ENCODE measurements around the gene SSC4D. TPM values are rescaled to one million over a fixed set of nuclear protein-coding genes. Genes with fewer than 3 reads are reported as not detected.
A peak's percentile ranks its signal among the peaks of the same experiment; 100 is the strongest.
"Not testable (repeated sequence)": the region's sequence is repeated elsewhere in the genome, so short reads cannot be mapped to it uniquely, and the experiment has no call there.

The SSC4D gene
- total and polyA plus RNA-seq, 10 donors, result 0.11 to 1.5 (median 0.66) TPM

GRCh38 chr7:76423666-76424412, 14.3 kb upstream of the SSC4D start:
- Histone ChIP-seq H3K4me3 (no peak overlapping the region), H3K9me3 (no peaks in the 10 kb centered on the region), H3K4me1 (peaks cover 0 to 20% (median 2%) of the 10 kb centered on the region in 6 donors), H3K27ac (no peak overlapping the region), H3K27me3 (replicated peaks in 1 of 7) (no peaks in the 10 kb centered on the region), H3K36me3 (no peaks in the 10 kb centered on the region)
- TF ChIP-seq, protein P1, sequence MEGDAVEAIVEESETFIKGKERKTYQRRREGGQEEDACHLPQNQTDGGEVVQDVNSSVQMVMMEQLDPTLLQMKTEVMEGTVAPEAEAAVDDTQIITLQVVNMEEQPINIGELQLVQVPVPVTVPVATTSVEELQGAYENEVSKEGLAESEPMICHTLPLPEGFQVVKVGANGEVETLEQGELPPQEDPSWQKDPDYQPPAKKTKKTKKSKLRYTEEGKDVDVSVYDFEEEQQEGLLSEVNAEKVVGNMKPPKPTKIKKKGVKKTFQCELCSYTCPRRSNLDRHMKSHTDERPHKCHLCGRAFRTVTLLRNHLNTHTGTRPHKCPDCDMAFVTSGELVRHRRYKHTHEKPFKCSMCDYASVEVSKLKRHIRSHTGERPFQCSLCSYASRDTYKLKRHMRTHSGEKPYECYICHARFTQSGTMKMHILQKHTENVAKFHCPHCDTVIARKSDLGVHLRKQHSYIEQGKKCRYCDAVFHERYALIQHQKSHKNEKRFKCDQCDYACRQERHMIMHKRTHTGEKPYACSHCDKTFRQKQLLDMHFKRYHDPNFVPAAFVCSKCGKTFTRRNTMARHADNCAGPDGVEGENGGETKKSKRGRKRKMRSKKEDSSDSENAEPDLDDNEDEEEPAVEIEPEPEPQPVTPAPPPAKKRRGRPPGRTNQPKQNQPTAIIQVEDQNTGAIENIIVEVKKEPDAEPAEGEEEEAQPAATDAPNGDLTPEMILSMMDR (IDR thresholded peaks at IDR 0.05 in 8 of 11, conservative IDR thresholded peaks at IDR 0.05 in 3 of 11), result no peak
- TF ChIP-seq POLR2AphosphoS5 (IDR thresholded peaks at IDR 0.05) (no peak), POLR2A (IDR thresholded peaks at IDR 0.05) (no peak)
- 69 to 87% (median 83%) methylated on average over 15 of the region's 15 CpGs for WGBS, 5 donors
- DNase-seq, result peak; percentile 54
- intact Hi-C loops (cut with DNase I; ENCODE audit: low total_unique reads), result no loop called here

- DNase-seq, result peak; percentile 15
- H3K27ac ChIP-seq; H3K36me3 ChIP-seq; intact Hi-C loops (cut with DNase I; ENCODE audit: low total_unique reads); H3K9me3 ChIP-seq; H3K27me3 ChIP-seq (replicated peaks in 1 of 7); H3K4me3 ChIP-seq: not testable (repeated sequence)
- WGBS, 5 donors, result 84 to 90% (median 88%) methylated on average over 6 of the region's 6 CpGs
- H3K4me1 ChIP-seq, result peaks cover 0 to 15% (median 2%) of the 10 kb centered on the region in 6 donors
These were observed 11.6 kb upstream of the SSC4D start for GRCh38 chr7:76421097-76421496.

DNA sequence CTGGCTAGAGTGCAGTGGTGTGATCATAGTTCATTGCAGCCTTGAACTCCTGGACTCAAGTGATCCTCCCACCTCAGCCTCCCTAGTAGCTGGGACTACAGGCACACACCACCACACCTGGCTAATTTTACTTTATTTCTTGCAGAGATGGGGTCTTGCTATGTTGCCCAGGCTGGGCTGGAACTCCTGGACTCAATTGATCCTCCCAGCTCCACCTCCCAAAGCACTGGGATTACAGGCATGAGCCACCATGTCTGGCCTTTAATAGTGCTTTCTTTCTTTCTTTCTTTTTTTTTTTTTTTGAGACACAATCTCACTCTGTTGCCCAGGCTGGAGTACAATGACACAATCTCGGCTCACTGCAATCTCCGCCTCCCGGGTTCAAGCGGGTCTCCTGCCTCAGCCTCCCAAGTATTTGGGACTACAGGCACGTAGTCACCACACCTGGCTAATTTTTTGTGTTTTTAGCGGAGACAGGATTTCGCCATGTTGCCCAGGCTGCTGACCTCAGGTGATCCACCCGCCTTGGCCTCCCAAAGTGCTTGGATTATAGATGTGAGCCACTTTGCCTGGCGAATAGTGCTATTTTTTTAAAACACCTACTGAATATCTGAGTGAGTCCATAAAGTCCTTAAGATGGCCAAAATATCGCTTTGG, 8.3 kb upstream of the SSC4D start:
- H3K27me3 ChIP-seq (replicated peaks in 1 of 7); H3K36me3 ChIP-seq; H3K4me3 ChIP-seq; H3K9me3 ChIP-seq; intact Hi-C loops (cut with DNase I; ENCODE audit: low total_unique reads); H3K27ac ChIP-seq; DNase-seq: not testable (repeated sequence)
- 90 to 96% (median 94%) methylated on average over 10 of the region's 10 CpGs for WGBS, 5 donors
- peaks cover 0 to 15% (median 2%) of the 10 kb centered on the region in 6 donors for H3K4me1 ChIP-seq

- no peak overlapping the region for H3K27ac ChIP-seq
- no peak for TF ChIP-seq POLR2A (IDR thresholded peaks at IDR 0.05)
- no peak for TF ChIP-seq POLR2AphosphoS5 (IDR thresholded peaks at IDR 0.05)
- TF ChIP-seq, protein P1 (IDR thresholded peaks at IDR 0.05 in 8 of 11, conservative IDR thresholded peaks at IDR 0.05 in 3 of 11), result no peak
- H3K36me3 ChIP-seq, result no peaks in the 10 kb centered on the region
- intact Hi-C loops (cut with DNase I; ENCODE audit: low total_unique reads), result no loop called here
- H3K4me3 ChIP-seq, result no peak overlapping the region
- DNase-seq, result no peak
- WGBS, 5 donors, result 74 to 88% (median 87%) methylated on average over 5 of the region's 5 CpGs
- H3K4me1 ChIP-seq, result no peaks in the 10 kb centered on the region
- no peaks in the 10 kb centered on the region for H3K9me3 ChIP-seq
- no peaks in the 10 kb centered on the region for H3K27me3 ChIP-seq (replicated peaks in 1 of 7)
These were observed 2.8 kb upstream of the SSC4D start for GRCh38 chr7:76412249-76412648.

GRCh38 chr7:76411626-76412025, 2.1 kb upstream of the SSC4D start:
- intact Hi-C loops (cut with DNase I; ENCODE audit: low total_unique reads), result no loop called here
- H3K4me3 ChIP-seq, result no peak overlapping the region
- no peak overlapping the region for H3K27ac ChIP-seq
- TF ChIP-seq POLR2AphosphoS5 (IDR thresholded peaks at IDR 0.05) (no peak), POLR2A (IDR thresholded peaks at IDR 0.05) (no peak)
- TF ChIP-seq, protein P1 (IDR thresholded peaks at IDR 0.05 in 8 of 11, conservative IDR thresholded peaks at IDR 0.05 in 3 of 11), result no peak
- no peaks in the 10 kb centered on the region for H3K4me1 ChIP-seq
- WGBS, 5 donors, result 41 to 70% (median 59%) methylated on average over 1 of the region's 1 CpG
- no peaks in the 10 kb centered on the region for H3K27me3 ChIP-seq (replicated peaks in 1 of 7)
- no peaks in the 10 kb centered on the region for H3K9me3 ChIP-seq
- no peak for DNase-seq
- no peaks in the 10 kb centered on the region for H3K36me3 ChIP-seq

All from spleen (tissue), 11 donors.